ENCODE data around the gene OLFM2.
"Not testable (repeated sequence)": the region's sequence is repeated elsewhere in the genome, so short reads cannot be mapped to it uniquely, and the experiment has no call there.

The OLFM2 gene

DNA sequence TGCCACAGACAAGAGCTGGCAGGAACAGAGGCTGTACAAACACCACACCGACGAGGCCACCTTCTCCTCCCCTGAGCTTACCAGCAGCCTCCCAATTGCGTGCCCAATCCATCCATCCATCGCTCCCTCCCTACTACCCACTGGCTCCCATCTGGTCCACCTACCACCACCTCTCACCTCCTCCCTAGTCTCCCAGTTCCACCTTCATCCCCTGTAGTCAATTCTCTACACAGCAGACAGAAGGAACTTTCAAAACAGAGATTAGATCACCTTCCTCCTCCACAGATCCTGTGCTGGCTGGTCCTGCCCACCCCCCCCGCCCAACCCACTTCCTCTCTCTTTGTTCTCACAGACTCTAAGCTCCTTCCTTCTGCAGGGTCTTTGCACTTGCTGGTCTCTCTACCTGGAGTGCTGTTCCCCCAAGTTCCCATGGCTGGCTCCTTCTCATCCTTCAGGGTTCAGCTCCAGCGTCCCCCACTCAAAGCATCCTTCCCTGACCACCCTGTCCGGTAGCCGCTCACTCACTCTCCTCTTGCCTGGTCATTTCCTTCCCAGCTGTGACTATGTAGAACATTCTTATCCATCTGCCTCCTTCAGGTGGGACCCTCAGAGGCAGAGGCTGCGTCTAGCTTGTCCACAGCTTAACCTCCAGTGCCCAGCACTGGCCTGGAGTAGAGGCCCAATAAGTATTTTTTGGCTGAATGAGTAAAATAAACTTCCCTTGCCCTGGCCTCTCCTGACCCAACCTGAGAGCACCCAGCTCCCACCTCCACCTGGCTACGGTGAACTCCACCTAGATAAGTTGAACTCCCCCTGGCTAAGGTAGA is 78.2 kb downstream of the OLFM2 start:
- peak; percentile 36 to 76 (median 58) for DNase-seq

- no peak for DNase-seq
Observed at GRCh38 chr19:9857076-9857721, 79.1 kb downstream of the OLFM2 start.

- no peak for DNase-seq
Observed at GRCh38 chr19:9856609-9857008, 79.7 kb downstream of the OLFM2 start.

DNA sequence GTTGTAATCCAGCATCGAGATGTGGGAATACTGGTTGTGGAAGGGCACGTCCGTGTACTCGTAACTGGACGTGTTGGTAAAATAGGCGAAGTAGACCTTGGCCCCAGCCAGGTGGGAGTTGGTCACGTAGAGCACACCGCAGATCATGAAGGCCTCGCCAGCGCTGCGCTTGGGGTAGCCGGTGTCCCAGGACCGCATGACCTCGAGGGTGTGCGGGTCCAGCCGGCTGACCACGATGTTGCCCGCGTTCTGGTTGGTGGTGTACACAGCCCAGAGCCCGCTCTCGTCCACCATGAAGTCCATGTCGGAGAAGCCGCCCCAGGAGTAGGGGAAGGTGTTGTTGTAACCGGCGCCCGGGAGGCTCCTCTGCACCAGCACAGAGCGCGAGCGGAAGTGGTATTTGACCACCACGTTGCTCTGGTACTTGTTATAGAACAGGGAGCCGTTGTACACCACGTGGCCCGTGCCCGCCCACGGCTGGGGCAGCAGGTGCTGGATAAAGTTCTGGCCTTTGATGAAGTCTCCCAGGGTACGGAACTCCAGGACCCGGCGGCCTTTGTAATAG is 82.0 kb downstream of the OLFM2 start:
- DNase-seq: no peak

GRCh38 chr19:9850235-9850959 is 85.9 kb downstream of the OLFM2 start:
- DNase-seq: no peak

DNA sequence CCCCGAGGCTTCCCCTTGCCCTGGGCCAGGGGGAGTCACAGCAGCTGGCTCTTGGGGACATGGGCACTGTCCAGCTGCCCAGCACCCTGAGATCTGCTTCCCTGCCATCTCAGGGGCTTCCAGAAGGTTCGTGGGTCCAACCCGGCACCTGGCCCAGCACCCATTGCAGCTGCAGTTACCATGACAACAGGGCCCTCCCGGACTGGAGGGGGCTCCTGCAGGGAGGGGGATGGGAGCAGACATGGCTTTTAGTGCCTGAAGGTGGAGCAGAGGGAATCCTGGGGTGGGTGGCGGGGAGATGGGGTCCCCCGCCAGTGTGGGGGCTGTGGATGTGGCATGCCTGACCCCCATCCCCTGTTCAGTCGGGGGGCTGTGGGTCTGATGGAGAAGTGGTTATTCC is 86.5 kb downstream of the OLFM2 start:
- DNase-seq: no peak

DNA sequence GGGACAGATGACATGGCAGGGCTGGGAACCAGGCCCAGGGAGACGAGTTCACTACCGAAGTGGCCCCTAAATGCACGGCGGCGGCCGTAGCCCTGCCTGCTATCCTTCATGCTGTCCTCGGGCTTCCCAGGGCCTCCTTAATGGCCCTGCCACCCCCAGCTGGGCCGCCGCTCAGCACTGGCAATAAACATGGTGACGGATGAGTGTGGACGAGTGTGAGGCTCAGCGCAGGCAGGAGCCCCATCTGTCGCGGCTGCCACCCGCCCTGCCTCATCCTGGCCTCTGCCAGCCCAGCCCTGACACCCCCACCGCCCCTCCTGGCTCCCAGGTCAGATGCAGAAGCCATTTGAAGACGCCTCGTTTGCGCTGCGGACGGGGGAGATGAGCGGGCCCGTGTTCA is 87.6 kb downstream of the OLFM2 start:
- no peak for DNase-seq

DNA sequence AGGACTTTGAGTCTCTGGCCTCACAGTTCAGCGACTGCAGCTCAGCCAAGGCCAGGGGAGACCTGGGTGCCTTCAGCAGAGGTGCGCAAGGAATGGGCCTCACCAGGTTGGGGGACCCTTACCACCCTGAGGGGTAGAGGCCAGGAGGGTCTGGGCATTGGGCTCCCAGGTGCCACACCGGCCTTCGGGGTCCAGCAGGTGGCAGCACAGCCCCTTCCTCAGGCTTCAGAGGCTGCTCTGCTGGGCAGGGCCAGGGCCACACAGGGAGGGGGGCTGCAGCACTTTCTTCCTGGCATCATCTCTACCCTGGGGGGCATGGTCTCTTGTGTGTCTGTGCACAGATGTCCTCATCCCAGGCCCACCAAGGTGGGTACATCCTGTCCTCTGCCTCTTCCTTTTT is 88.3 kb downstream of the OLFM2 start:
- DNase-seq: peak in 5 of 6 experiments; percentile 34 to 40 (median 38)

DNA sequence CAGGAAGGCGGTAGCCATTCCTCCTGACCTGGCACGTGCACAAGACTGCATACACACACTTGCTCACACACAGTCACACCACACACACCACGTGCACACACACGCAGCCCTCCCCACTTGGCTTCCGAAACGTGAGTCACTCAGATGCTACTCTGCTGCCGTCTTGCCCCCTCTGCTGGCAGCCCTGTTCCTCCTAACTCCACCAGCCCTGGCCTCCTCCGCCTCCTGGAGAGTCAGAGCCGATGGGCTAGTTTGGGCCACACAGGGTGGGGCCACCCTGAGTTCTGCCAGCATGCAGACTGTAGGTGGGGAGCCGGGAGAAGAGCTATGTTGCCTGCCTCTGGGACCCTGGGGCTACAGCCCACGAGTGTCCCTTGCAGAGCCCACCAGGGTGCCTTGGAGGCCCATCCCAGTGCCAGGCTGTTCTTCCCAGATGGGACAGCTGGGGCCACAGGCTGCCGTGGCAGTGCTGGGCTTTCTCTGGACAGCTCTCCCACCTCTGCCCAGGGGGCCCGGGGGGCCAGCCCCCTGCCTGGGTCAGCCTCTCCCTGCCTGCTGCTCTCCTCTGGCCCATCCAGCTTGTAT is 89.1 kb downstream of the OLFM2 start:
- peak in 3 of 6 experiments; percentile 9 to 17 (median 10) for DNase-seq

DNA sequence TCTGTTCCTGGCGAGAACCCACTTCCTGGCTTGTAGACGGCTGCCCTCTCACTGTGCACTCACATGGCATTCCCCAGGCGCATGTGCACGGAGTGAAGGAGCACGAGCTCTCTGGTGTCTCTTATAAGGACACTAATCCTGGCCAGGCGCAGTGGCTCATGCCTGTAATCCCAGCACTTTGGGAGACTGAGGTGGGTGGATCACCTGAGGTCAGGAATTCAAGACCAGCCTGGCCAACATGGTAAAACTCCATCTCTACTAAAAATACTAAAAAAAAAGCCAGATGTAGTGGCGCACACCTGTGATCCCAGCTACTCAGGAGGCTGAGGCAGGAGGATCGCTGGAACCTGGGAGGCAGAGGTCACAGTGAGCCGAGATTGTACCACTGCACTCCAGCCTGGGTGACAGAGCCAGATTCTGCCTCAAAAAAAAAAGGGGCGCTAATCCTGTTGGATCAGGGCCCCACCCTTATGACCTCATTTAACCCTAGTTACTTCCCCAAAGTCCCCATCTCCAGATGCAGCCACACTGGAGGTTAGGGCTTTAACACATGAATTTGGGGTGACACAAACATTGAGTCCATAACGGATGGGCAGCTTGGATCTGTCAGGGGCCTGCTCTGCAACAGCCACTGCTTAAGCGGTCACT is 92.6 kb downstream of the OLFM2 start:
- DNase-seq: not testable (repeated sequence)

DNA sequence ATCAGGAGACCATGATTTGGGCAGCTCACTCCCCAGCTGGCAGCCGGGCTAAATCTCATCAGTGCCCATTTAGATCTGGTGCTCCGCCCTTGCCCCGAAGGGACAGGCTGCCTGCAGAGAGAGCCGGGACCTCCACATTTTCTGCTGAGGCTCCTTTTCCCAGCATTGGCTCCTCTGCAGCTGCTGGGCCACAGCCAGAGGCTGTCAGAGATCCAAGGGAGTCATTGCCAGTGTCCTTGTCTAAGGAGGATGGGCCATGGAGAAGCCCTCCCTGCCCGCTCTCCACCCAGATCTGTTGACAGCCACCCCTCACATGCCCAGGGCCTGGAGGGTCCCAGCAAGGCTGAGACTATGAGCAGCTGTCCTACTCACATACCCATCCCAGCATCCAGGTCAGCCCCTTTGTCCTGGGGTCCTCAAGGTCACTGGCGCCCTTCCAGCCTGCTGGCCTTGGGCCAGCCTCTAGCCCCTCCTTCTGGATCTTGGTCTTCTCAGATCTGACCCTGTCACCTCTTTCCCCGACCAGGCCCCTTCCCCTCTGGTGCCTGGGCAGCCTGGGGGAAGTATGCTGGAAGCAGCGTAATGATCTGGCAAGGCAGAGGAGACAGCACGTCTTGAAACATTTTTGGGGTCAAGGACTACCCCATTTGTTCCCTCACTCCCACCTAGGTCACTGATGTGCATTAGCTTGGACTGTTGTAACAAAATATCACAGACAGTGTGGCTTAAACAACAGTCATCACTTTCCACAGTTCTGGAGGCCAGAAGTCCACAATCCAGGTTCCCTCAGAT is 93.3 kb downstream of the OLFM2 start:
- DNase-seq: no peak

- no peak for DNase-seq
Observed at GRCh38 chr19:9839415-9839814, 96.9 kb downstream of the OLFM2 start.

DNA sequence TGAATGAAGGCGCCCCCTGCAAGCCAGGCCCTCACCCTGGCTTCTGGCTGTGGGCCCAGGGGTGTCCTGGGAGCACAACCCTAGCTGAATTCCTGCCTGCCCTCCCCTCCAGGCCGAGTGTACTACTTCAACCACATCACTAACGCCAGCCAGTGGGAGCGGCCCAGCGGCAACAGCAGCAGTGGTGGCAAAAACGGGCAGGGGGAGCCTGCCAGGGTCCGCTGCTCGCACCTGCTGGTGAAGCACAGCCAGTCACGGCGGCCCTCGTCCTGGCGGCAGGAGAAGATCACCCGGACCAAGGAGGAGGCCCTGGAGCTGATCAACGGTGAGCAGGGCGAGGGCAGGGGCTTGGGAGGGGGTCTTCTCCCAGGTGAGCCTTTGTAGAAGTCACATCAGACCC is 98.0 kb downstream of the OLFM2 start:
- DNase-seq: no peak

DNA sequence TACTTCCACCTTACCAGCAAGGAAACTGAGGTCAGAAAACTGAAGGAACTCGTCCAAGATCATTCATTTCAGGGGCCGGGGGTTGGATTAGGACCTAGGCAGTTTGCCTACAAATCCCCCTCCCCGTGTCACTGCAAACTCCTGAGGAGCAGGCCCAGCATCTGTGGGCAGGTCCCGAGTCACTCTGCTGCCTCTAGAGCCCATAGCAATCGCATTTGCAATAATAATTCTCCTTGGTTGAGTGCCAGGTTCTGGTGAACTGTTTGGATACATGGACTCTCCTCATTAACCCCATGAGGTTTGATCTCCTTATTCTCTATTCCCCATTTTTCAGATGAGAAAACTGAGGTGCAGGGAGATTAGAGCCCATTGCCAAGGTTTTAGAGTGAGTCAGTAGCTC is 100.3 kb downstream of the OLFM2 start:
- no peak for DNase-seq

DNA sequence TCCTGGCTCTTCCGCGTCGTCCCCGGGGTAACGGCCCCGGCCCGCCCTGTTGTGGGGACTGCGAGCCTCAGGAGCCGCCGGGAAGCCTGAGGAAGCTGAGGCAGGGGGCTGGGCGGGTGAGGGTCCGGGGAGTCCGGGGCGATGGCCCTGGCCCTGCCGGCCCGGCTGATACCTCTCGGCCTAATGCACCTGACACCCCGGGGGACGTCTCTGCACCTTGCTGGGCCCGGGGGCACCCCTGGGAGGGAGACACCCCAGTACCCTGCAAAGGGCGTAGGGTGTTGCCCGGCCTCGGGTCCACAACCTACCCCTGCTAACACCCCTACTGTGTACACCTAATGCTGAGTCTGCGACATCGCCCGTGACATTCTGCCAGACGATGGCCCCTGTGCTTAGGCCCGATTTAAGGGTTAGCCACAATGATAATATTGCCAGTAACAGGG is 100.8 kb downstream of the OLFM2 start:
- DNase-seq: no peak

DNA sequence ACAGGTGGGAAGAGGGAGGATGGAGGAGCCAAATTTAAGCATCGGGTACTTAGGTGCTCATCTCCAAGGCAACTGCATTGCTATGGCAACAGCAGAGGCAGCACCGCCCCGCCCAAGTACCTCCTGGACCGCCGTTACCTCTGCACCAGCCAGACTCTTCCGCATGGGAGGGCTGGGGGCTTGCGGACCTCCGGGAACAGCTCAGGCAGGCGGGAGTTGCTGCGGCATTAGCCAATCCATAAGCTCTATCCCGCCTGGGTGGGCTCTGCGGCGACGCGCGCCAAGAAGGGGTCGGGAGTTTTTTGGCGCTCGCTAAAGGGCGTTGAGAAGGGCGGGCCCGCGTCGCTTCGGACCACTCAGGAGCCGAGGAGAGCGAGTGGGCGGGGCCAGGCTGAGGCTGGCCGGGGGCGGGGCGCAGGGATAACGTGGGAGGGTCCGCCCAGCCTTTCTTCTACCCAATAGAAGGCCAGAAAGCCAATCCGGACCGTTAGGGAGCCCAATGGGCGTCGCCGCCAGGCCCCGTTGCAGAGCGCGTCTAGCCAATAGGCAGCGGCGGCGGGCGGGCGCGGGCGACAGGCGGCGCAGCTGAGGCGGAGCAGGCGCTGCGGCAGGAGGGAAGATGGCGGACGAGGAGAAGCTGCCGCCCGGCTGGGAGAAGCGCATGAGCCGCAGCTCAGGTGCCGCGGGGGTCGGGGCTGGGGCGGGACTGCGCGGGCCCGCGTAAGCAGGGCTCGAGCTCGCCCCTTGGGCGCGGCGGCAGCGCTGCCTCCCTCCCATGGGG is 101.4 kb downstream of the OLFM2 start, which contains the start of gene PIN1:
Gene PIN1, plus strand, starts transcription at position 593 of the 781 bp plus-strand sequence. Its CDS starts 27 bp downstream, at position 620.
- peak; percentile 97 to 99 (median 99) for DNase-seq

DNA sequence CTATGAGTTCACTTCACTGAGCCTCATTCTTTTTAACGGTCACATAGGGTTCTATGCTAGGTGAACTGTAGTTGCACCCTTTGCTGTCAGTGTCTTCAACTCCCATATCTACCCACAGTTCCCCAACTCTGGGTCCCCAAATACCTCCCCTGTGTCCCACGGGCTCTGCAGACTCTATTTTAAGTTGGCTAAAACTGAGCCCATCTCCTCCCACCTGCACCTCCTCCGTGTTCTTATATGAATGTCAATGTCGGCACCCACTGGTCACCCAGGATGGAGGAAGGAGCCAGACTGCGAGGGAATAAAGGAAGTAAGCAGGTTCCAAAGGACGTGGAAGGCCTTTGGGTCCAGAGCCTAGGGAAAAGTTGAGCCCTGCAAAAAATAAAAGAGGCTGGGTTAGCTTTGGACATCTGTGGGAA is 102.0 kb downstream of the OLFM2 start:
- no peak for DNase-seq

GRCh38 chr19:9828551-9829063 is 107.7 kb downstream of the OLFM2 start:
- DNase-seq: no peak

- DNase-seq: peak; percentile 77 to 88 (median 86)
Observed at GRCh38 chr19:9827289-9828238, 108.8 kb downstream of the OLFM2 start, which contains the start of gene UBL5. TSS of gene UBL5 (plus strand) at chr19:9827918. CDS start at chr19:9828338, 420 bp downstream.
